NCI-H1436 (cell line): ENCODE results near the gene PEF1.

Experiments
- DNase-seq: peaks from one replicate; lab custom pipeline; 2025; lab: John Stamatoyannopoulos, UW

PEF1 gene

GRCh38 chr1:31583995-31584868 is 60.4 kb downstream of the PEF1 start:
- DNase-seq = no peak

GRCh38 chr1:31583082-31583994 is 61.3 kb downstream of the PEF1 start:
- DNase-seq = no peak

DNA sequence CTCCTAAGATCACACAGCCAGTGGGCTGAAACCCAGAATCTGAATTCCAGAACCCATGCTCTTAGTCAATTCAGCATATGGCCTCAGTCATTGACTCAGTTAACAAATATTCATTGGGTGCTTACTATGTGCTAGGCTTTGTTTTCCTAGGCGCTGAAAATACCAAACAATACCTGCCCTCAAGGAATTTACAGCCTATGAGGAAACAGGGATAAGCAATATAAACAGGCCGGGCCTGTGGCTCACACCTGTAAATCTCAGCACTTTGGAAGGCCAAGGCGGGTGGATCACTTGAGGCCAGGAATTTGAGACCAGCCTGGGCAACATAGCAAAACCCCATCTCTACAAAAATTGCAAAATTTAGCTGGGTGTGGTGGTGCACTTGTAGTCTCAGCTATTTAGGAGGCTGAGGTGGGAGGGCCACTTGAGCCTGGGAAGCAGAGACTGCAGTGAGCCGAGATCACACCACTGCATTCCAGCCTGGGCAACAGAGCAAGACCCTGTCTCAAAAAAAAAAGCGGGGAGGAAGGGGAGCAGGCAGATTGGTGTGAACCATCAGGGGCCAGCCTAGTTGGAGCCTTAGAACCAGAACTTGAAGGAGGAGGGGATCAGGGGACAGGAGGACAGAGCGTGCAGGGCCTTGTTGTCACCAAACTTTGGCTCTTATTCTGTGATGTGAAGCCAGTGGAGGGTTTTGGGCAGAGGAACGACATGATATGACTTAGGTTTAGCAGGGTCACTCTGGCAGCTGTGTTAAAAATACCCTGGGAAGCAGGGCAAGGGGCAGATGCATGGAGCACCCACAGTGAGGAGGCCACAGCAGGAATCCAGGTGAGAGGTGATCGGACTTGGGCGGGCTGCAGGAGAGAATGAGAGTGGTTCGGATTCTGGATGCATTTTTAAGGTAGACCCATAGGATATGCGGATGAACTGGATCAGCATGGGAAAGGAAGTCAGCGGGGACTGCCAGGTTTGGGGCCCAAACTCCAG is 62.6 kb downstream of the PEF1 start:
- DNase-seq = no peak

DNA sequence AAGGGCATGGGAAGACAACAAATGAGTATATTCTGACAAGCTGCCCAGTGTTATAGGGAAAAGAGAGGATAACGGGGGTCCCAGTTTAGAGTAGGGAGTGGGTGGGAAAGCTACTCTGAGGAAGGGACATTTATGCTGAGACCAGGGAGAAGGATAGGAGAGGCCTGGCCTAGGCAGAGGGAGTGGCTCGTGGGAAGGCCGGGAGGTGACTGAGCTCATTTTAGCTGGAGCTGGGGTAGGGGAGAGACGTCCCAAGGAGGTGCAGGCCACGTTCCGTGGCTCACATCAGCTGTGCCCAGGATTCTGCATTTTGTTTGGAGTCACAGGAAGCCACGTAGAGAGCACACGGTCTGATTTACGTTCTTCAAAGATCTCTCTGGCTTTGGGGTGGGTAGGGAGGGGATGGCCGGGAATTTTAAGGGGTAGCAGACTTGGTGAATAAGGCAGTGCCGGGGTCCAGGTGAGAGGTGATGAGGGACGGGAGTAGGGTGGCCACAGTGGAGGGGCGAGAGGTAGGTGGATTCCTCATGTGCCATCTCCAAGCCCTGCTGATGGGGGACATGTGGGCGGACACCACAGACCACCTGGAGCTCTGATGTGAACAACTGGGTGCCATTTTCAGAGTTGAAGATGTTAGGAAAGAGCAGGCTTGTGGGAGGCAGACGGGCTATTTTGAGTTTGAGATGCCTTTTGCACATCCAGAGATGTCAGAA is 63.6 kb downstream of the PEF1 start:
- DNase-seq = no peak

DNA sequence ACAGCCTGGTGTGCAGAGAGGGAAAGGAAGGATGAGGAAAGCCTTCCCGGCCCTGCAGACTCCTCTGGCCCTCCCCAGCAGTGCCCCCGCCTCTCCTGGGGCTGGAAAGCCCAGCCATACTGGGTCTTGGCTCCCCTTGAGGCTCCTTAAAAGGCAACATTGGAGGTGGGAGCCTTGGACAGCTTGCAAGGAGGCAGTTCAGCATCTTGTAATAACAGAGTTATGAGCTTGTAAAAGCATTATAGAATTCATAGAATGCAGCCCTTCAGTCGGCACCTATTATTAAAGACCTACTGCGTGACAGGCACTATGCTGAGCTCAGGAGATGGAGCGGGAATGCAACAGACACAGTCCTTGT is 64.2 kb downstream of the PEF1 start:
- no peak for DNase-seq
